GM10248 (cell line): ENCODE measurements around the gene BTBD3.

Source experiments
- CTCF ChIA-PET: fragments of 300-600 bp; sonication (Branson Sonifier 250); formaldehyde crosslinking; extraction: SDS; loops from one replicate; lab custom pipeline; 2021; ENCODE audit warnings: antibody characterized with exemption; lab: Yijun Ruan, JAX
- POLR2A ChIA-PET: fragments of 350-650 bp; sonication (Branson Sonifier 250); formaldehyde crosslinking; extraction: SDS; loops from one replicate; lab custom pipeline; 2020; ENCODE audit warnings: antibody characterized with exemption; lab: Yijun Ruan, JAX
- DNase-seq: peaks from one replicate; pipeline ENCODE4 v3.0.0; 2012; ENCODE audit errors: extremely low spot score
- CTCF ChIP-seq: IDR thresholded peaks from 2 replicates; pipeline ENCODE4 v1.5.1; 2012; ENCODE audit warnings: mild to moderate bottlenecking, low read depth; ENCODE audit errors: extremely low read depth, missing control alignments, control extremely low read depth

The BTBD3 gene

GRCh38 chr20:11951696-11952095 lies 34.0 kb downstream of the BTBD3 start:
- no peak for TF ChIP-seq CTCF
- POLR2A ChIA-PET: no interaction called here
- no peak for DNase-seq
- CTCF ChIA-PET: no interaction called here

GRCh38 chr20:11952639-11953038 lies 34.9 kb downstream of the BTBD3 start:
- no peak for TF ChIP-seq CTCF
- ChIA-PET POLR2A (no interaction called here), CTCF (interaction anchor here (1.4 kb wide), 1 partner anchor 11 kb away, joined by 3 read pairs; no protein-coding TSS in a partner anchor)
- no peak for DNase-seq

GRCh38 chr20:11957911-11958310 lies 40.2 kb downstream of the BTBD3 start:
- ChIA-PET POLR2A (no interaction called here), CTCF (interaction anchor here (0.8 to 1.4 kb wide), 3 partner anchors 9 to 54 kb away, joined by 3 to 4 read pairs (median 3); no protein-coding TSS in a partner anchor)
- no peak for DNase-seq
- no peak for TF ChIP-seq CTCF

- DNase-seq: no peak
- ChIA-PET POLR2A (no interaction called here), CTCF (interaction anchor here (1.1 to 1.4 kb wide), 3 partner anchors 10 to 20 kb away, joined by 3 to 4 read pairs (median 3); no protein-coding TSS in a partner anchor)
- TF ChIP-seq CTCF: no peak
Observed at GRCh38 chr20:11958855-11959254, 41.2 kb downstream of the BTBD3 start.

- no peak for TF ChIP-seq CTCF
- DNase-seq: no peak
- ChIA-PET CTCF (interaction anchor here (1.0 to 1.5 kb wide), 2 partner anchors 10 to 47 kb away, joined by 3 to 5 read pairs; no protein-coding TSS in a partner anchor), POLR2A (no interaction called here)
Observed at GRCh38 chr20:11965602-11966001, 47.9 kb downstream of the BTBD3 start.

GRCh38 chr20:11966186-11966585 lies 48.5 kb downstream of the BTBD3 start:
- POLR2A ChIA-PET: no interaction called here
- TF ChIP-seq CTCF: no peak
- no peak for DNase-seq
- CTCF ChIA-PET: interaction anchor here (1.0 kb wide), 1 partner anchor 46 kb away, joined by 3 read pairs; no protein-coding TSS in a partner anchor

- DNase-seq: no peak
- ChIA-PET CTCF (no interaction called here), POLR2A (no interaction called here)
- TF ChIP-seq CTCF: no peak
Observed at GRCh38 chr20:11970243-11970836, 52.6 kb downstream of the BTBD3 start.
